ENCODE data around the gene SUPT3H.

- TF ChIP-seq POLR2A (IDR thresholded peaks at IDR 0.05; ENCODE audit: low read depth, low read length) (no peak), POLR2AphosphoS5 (IDR thresholded peaks at IDR 0.05; ENCODE audit: low read depth, low read length) (no peak), TAF1 (IDR thresholded peaks at IDR 0.05; ENCODE audit: low read depth, low read length) (no peak)
Measured at GRCh38 chr6:44965708-44966107, 412.0 kb downstream of the SUPT3H start.
